Mucosa of descending colon (tissue), 3 donors: ENCODE measurements around the gene DERA. TPM values are rescaled to one million over a fixed set of nuclear protein-coding genes. Genes with fewer than 3 reads are reported as not detected.
"Not testable (repeated sequence)": the region's sequence is repeated elsewhere in the genome, so short reads cannot be mapped to it uniquely, and the experiment has no call there.

Experiments
- ATAC-seq: fragments of 200-7000 bp; cut with Tn5 transposase; one replicate; pipeline ENCODE4 v1.9.1; 2020; ENCODE audit warnings: mild to moderate bottlenecking, moderate library complexity
- DNase-seq, 3 donors: peaks; one replicate each; pipeline ENCODE4 v3.0.0-alpha.2; 2020
- H3K36me3 ChIP-seq: fragments of 200-600 bp; one replicate; pipeline ENCODE4 v1.8.0; 2021; ENCODE audit warnings: low read depth, mild to moderate bottlenecking
- H3K4me1 ChIP-seq: fragments of 200-600 bp; one replicate; pipeline ENCODE4 v1.8.0; 2021; ENCODE audit warnings: low read depth, mild to moderate bottlenecking
- H3K4me3 ChIP-seq: fragments of 200-600 bp; one replicate; pipeline ENCODE4 v1.8.0; 2021; ENCODE audit warnings: mild to moderate bottlenecking
- H3K9me3 ChIP-seq: fragments of 200-600 bp; one replicate; pipeline ENCODE4 v1.8.0; 2021; ENCODE audit warnings: mild to moderate bottlenecking
- CTCF ChIP-seq: fragments of 200-600 bp; IDR thresholded peaks from one replicate; pipeline ENCODE4 v1.8.0; 2022; ENCODE audit warnings: antibody characterized with exemption, mild to moderate bottlenecking
- intact Hi-C, 2 donors: fragments of 100-400 bp; cut with DNase I in 1 of 2; cut with micrococcal nuclease in 1 of 2; formaldehyde crosslinking; loops; one replicate each; pipeline versions ENCODE4 v1.11.0 to v1.11.1; 2022; cut with DNase I, micrococcal nuclease
- total RNA-seq, 3 donors: library from RNA; stranded (reverse); fragmentation: NEBNext Ultra II Directional in 2 of 3; extraction: Animal tissue kit (Norgen Biotek cat#: 25700) in 2 of 3; gene quantifications; one replicate each; pipeline versions ENCODE4 v1.2.1 to v1.2.4, GENCODE V29; 2021 to 2023
- donor health status: DM: no; HTN: no; CAD: no; lungs with moderate emphysema.
- donor health status: DM: no; HTN: no; CAD: no.
- donor health status: DM: no; HTN: yes; CAD: no.

The DERA gene
- total RNA-seq, 3 donors from 2014 or later, result 53.1 to 77.3 (median 74.3) TPM

GRCh38 chr12:15868186-15868585 lies 42.9 kb upstream of the DERA start:
- no peak for ATAC-seq
- no peak for DNase-seq
- TF ChIP-seq CTCF, result no peak
- no peak overlapping the region for H3K4me3 ChIP-seq
- no peaks in the 10 kb centered on the region for H3K36me3 ChIP-seq
- no peaks in the 10 kb centered on the region for H3K4me1 ChIP-seq
- H3K9me3 ChIP-seq, result no peaks in the 10 kb centered on the region
- intact Hi-C loops, result no loop called here

GRCh38 chr12:15873556-15873955 lies 37.6 kb upstream of the DERA start:
- Histone ChIP-seq H3K4me3 (no peak overlapping the region), H3K9me3 (no peaks in the 10 kb centered on the region), H3K4me1 (no peaks in the 10 kb centered on the region), H3K36me3 (no peaks in the 10 kb centered on the region)
- intact Hi-C loops, result no loop called here
- DNase-seq, result no peak
- no peak for ATAC-seq
- no peak for TF ChIP-seq CTCF

GRCh38 chr12:15874556-15875145 lies 36.5 kb upstream of the DERA start:
- DNase-seq, H3K9me3 ChIP-seq, H3K36me3 ChIP-seq, intact Hi-C loops, H3K4me3 ChIP-seq, H3K4me1 ChIP-seq, ATAC-seq: not testable (repeated sequence)

GRCh38 chr12:15875863-15876262 lies 35.3 kb upstream of the DERA start:
- H3K4me1 ChIP-seq, result no peaks in the 10 kb centered on the region

GRCh38 chr12:15879413-15879812 lies 31.7 kb upstream of the DERA start:
- ATAC-seq, result no peak
- Histone ChIP-seq H3K36me3 (no peaks in the 10 kb centered on the region), H3K9me3 (no peaks in the 10 kb centered on the region), H3K4me1 (peaks cover 11% of the 10 kb centered on the region), H3K4me3 (no peak overlapping the region)
- no peak for DNase-seq
- TF ChIP-seq CTCF, result no peak
- intact Hi-C loops, result no loop called here

More at GRCh38 chr12:15875863-15876262, 35.3 kb upstream of the DERA start:
- intact Hi-C loops, result no loop called here
- H3K36me3 ChIP-seq, result no peaks in the 10 kb centered on the region
- ATAC-seq (peak; percentile 23), DNase-seq (peak in 2 of 3 donors; percentile 59 to 82)
- no peak overlapping the region for H3K4me3 ChIP-seq
- TF ChIP-seq CTCF, result no peak
- H3K9me3 ChIP-seq, result no peaks in the 10 kb centered on the region

- intact Hi-C loops, result no loop called here
Measured at GRCh38 chr12:15880721-15881120, 30.4 kb upstream of the DERA start.

More at GRCh38 chr12:15880721-15881120, 30.4 kb upstream of the DERA start:
- Histone ChIP-seq H3K36me3 (no peaks in the 10 kb centered on the region), H3K9me3 (no peaks in the 10 kb centered on the region), H3K4me3 (no peak overlapping the region), H3K4me1 (peaks cover 20% of the 10 kb centered on the region)
- DNase-seq, result no peak
- TF ChIP-seq CTCF, result no peak
- ATAC-seq, result no peak
